Measurements from ENCODE around the gene SYT9. TPM values are rescaled to one million over a fixed set of nuclear protein-coding genes. Genes with fewer than 3 reads are reported as not detected.

The SYT9 gene
- total RNA-seq, 1 donor from 2014 or later, result 7.3 TPM

Small RNA genes lying within 50 kb of the gene (small RNA-seq; reads per million reads assigned to genes)
- gene MIR302E, result not detected

Other genes with a start within 250 kb of the SYT9 start
- gene ZNF214, start 231.6 kb upstream of the SYT9 start, total RNA-seq, result 15.9 TPM
- gene NLRP14, start 231.4 kb upstream of the SYT9 start, total RNA-seq, result 0.41 TPM
- not detected for gene RBMXL2, start 162.9 kb upstream of the SYT9 start, total RNA-seq
- 1.6 TPM for gene OLFML1, start 233.6 kb downstream of the SYT9 start, total RNA-seq

Measured in frontal cortex (tissue), 1 donor.